Spleen (tissue), 7 donors: Measurements from ENCODE around the gene PRDM7.

Source experiments
- POLR2A ChIP-seq, 3 donors: fragments of 450-650 bp; IDR thresholded peaks; one replicate each; pipeline ENCODE4 v1.5.1; 2017; ENCODE audit warnings: antibody characterized with exemption in 3 of 3, mild to moderate bottlenecking in 1 of 3
- TF ChIP-seq, protein P1 (sequence below), 11 experiments: fragments of 200-600 bp in 7 of 11; fragments of 450-650 bp in 4 of 11; sonication (generic) in 4 of 11; IDR thresholded peaks in 8 of 11; conservative IDR thresholded peaks in 3 of 11; 1 replicate in 7 of 11; 2 replicates in 4 of 11; pipeline versions ENCODE4 v1.4.0 to v1.8.0; 2016 to 2021; ENCODE audit warnings: antibody characterized with exemption in 11 of 11, inconsistent platforms in 4 of 11, mild to moderate bottlenecking in 1 of 11
- donor health status: DM: no; HTN: no; CAD: no; lungs with moderate emphysema.
- donor health status: DM: no; HTN: no; CAD: no.
- donor health status: DM: no; HTN: no; CAD: no.

DNA sequence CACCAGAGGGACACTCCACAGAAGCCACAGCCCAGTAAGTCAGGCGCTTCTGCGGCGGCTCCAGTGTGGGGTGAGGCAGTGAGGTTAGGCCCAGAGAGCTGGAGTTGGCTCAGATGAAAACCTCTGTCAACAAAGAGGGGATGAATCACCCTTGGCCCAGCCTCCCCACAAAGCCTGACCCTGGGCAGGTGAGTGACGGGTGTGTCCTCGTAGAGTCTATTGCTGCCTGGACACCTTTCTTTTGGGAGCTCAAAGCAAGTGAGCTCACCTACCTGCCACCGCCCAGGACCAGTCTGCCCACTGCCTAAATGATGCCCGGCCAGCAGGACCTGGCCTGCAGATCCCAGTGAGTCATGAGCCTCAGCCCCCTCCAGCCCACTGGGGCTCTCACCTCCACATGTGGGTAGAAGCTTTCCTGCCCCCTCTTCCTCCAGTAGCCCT lies 33.0 kb downstream of the PRDM7 start:
- TF ChIP-seq, protein P1, sequence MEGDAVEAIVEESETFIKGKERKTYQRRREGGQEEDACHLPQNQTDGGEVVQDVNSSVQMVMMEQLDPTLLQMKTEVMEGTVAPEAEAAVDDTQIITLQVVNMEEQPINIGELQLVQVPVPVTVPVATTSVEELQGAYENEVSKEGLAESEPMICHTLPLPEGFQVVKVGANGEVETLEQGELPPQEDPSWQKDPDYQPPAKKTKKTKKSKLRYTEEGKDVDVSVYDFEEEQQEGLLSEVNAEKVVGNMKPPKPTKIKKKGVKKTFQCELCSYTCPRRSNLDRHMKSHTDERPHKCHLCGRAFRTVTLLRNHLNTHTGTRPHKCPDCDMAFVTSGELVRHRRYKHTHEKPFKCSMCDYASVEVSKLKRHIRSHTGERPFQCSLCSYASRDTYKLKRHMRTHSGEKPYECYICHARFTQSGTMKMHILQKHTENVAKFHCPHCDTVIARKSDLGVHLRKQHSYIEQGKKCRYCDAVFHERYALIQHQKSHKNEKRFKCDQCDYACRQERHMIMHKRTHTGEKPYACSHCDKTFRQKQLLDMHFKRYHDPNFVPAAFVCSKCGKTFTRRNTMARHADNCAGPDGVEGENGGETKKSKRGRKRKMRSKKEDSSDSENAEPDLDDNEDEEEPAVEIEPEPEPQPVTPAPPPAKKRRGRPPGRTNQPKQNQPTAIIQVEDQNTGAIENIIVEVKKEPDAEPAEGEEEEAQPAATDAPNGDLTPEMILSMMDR (IDR thresholded peaks at IDR 0.05 in 8 of 11, conservative IDR thresholded peaks at IDR 0.05 in 3 of 11): no peak
- TF ChIP-seq POLR2A (IDR thresholded peaks at IDR 0.05): no peak
